Peyer's patch (tissue), 4 donors: ENCODE results near the gene RPL4.

Source experiments
- POLR2A ChIP-seq, 2 donors: fragments of 450-650 bp; IDR thresholded peaks; one replicate each; pipeline ENCODE4 v1.5.1; 2017; ENCODE audit warnings: antibody characterized with exemption in 2 of 2, mild to moderate bottlenecking in 2 of 2, moderate library complexity in 2 of 2
- TF ChIP-seq, protein P1 (sequence below), 6 experiments: fragments of 450-650 bp in 4 of 6; fragments of 200-600 bp in 2 of 6; sonication (generic) in 1 of 6; IDR thresholded peaks; one replicate each; pipeline ENCODE4 v1.5.1; 2017 to 2019; ENCODE audit warnings: antibody characterized with exemption in 6 of 6, mild to moderate bottlenecking in 3 of 6, moderate library complexity in 1 of 6

DNA sequence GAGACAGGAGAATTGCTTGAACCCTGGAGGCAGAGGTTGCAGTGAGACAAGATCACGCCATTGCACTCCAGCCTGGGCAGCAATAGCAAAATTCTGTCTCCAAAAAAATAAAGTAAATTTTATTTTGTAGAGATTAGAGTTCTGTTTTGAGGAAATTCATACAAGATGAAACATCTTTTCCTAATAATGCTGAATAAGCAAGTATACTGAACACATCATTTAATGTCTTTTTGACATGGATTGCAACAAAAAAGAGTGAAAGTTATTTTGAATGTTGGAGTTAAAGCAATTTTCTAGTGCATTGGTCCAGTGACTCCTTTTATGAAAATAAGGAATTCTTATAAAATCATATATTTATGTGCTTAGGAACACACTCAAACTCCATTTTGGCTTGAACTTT is 40.6 kb upstream of the RPL4 start:
- TF ChIP-seq, protein P1, sequence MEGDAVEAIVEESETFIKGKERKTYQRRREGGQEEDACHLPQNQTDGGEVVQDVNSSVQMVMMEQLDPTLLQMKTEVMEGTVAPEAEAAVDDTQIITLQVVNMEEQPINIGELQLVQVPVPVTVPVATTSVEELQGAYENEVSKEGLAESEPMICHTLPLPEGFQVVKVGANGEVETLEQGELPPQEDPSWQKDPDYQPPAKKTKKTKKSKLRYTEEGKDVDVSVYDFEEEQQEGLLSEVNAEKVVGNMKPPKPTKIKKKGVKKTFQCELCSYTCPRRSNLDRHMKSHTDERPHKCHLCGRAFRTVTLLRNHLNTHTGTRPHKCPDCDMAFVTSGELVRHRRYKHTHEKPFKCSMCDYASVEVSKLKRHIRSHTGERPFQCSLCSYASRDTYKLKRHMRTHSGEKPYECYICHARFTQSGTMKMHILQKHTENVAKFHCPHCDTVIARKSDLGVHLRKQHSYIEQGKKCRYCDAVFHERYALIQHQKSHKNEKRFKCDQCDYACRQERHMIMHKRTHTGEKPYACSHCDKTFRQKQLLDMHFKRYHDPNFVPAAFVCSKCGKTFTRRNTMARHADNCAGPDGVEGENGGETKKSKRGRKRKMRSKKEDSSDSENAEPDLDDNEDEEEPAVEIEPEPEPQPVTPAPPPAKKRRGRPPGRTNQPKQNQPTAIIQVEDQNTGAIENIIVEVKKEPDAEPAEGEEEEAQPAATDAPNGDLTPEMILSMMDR (IDR thresholded peaks at IDR 0.05) = no peak
- no peak for TF ChIP-seq POLR2A (IDR thresholded peaks at IDR 0.05)
